Vagina (tissue), 2 donors: ENCODE results near the gene ZNF598. TPM values are rescaled to one million over a fixed set of nuclear protein-coding genes. Genes with fewer than 3 reads are reported as not detected.

Experiments used
- DNase-seq, 2 donors: peaks; one replicate each; pipeline ENCODE4 v3.0.0-alpha.2; 2017; ENCODE audit errors: extremely low spot score in 2 of 2
- H3K27ac ChIP-seq: fragments of 200-600 bp; sonication (generic); one replicate; pipeline ENCODE4 v1.5.1; 2019
- H3K27me3 ChIP-seq: fragments of 200-600 bp; sonication (generic); one replicate; pipeline ENCODE4 v1.5.1; 2019
- H3K36me3 ChIP-seq, 2 donors: fragments of 200-600 bp; sonication (generic); one replicate each; pipeline ENCODE4 v1.5.1; 2017 to 2019
- H3K4me1 ChIP-seq: fragments of 200-600 bp; sonication (generic); one replicate; pipeline ENCODE4 v1.5.1; 2019
- H3K4me3 ChIP-seq, 2 donors: fragments of 200-600 bp; sonication (generic); 1 replicate in 1 of 2; 2 replicates in 1 of 2; pipeline ENCODE4 v1.5.1; 2016 to 2019
- H3K9me3 ChIP-seq: fragments of 200-600 bp; sonication (generic); one replicate; pipeline ENCODE4 v1.5.1; 2019
- POLR2A ChIP-seq, 2 donors: fragments of 450-650 bp; IDR thresholded peaks; one replicate each; pipeline ENCODE4 v1.6.1; 2017; ENCODE audit warnings: antibody characterized with exemption in 2 of 2, mild to moderate bottlenecking in 2 of 2, moderate library complexity in 2 of 2
- POLR2AphosphoS5 ChIP-seq, 2 donors: sonication (generic); formaldehyde crosslinking; IDR thresholded peaks; one replicate each; pipeline ENCODE4 v1.9.0; 2017; ENCODE audit warnings: antibody characterized with exemption in 2 of 2, mild to moderate bottlenecking in 2 of 2, low read depth in 1 of 2; ENCODE audit not compliant: insufficient read depth in 1 of 2
- intact Hi-C: fragments of 100-400 bp; cut with DNase I; formaldehyde crosslinking; loops from one replicate; pipeline ENCODE4 v1.15.1; 2023
- total RNA-seq: library from RNA; depleted of rRNA; stranded (reverse); fragments of >200 nt; gene quantifications from one replicate; pipeline ENCODE4 v1.2.3, GENCODE V29; 2016
- TF ChIP-seq, protein P1 (sequence below), 3 experiments: fragments of 450-650 bp in 2 of 3; fragments of 200-600 bp in 1 of 3; sonication (generic) in 1 of 3; IDR thresholded peaks; one replicate each; pipeline ENCODE4 v1.5.1; 2017 to 2019; ENCODE audit warnings: antibody characterized with exemption in 3 of 3, mild to moderate bottlenecking in 2 of 3, moderate library complexity in 2 of 3

The ZNF598 gene
- total RNA-seq, 1 donor from 2014 or later: 51.8 TPM

DNA sequence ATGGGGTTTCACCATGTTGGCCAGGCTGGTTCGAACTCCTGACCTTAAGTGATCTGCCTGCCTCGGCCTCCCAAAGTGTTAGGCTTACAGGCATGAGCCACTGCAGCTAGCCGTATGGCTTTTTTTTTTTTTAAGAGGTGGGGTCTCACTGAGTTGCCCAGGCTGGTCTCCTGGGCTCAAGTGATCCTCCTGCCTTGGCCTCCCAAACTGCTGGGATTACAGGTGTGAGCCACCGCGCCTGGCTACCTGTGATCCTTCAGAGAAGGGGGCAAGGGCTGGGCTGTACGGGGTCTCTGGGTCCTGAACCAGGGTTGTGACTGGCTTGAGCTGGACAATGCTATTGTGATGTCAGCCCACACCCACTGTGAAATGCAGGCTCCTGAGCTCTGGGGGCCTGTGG is 43.2 kb downstream of the ZNF598 start, which contains the start of gene RNF151:
RNF151 (plus strand) TSS at position 397 of the 400 bp plus-strand sequence. CDS start 26 bp downstream, outside the sequence.
- peaks cover 41% of the 10 kb centered on the region for H3K4me1 ChIP-seq
- H3K27me3 ChIP-seq: no peaks in the 10 kb centered on the region
- H3K4me3 ChIP-seq: peak within 1 kb of the TSS; percentile 88 to 98
- intact Hi-C loops: no loop called here
- peaks cover 0 to 22% of the 10 kb centered on the region in 2 donors for H3K36me3 ChIP-seq
- peak within 1 kb of the TSS; percentile 91 for H3K27ac ChIP-seq
- no peak for DNase-seq
- TF ChIP-seq, protein P1, sequence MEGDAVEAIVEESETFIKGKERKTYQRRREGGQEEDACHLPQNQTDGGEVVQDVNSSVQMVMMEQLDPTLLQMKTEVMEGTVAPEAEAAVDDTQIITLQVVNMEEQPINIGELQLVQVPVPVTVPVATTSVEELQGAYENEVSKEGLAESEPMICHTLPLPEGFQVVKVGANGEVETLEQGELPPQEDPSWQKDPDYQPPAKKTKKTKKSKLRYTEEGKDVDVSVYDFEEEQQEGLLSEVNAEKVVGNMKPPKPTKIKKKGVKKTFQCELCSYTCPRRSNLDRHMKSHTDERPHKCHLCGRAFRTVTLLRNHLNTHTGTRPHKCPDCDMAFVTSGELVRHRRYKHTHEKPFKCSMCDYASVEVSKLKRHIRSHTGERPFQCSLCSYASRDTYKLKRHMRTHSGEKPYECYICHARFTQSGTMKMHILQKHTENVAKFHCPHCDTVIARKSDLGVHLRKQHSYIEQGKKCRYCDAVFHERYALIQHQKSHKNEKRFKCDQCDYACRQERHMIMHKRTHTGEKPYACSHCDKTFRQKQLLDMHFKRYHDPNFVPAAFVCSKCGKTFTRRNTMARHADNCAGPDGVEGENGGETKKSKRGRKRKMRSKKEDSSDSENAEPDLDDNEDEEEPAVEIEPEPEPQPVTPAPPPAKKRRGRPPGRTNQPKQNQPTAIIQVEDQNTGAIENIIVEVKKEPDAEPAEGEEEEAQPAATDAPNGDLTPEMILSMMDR (IDR thresholded peaks at IDR 0.05): no peak
- TF ChIP-seq POLR2AphosphoS5 (IDR thresholded peaks at IDR 0.05; ENCODE audit: insufficient read depth in 1 of 2, low read depth in 1 of 2) (no peak), POLR2A (IDR thresholded peaks at IDR 0.05) (no peak)
- H3K9me3 ChIP-seq: no peaks in the 10 kb centered on the region

DNA sequence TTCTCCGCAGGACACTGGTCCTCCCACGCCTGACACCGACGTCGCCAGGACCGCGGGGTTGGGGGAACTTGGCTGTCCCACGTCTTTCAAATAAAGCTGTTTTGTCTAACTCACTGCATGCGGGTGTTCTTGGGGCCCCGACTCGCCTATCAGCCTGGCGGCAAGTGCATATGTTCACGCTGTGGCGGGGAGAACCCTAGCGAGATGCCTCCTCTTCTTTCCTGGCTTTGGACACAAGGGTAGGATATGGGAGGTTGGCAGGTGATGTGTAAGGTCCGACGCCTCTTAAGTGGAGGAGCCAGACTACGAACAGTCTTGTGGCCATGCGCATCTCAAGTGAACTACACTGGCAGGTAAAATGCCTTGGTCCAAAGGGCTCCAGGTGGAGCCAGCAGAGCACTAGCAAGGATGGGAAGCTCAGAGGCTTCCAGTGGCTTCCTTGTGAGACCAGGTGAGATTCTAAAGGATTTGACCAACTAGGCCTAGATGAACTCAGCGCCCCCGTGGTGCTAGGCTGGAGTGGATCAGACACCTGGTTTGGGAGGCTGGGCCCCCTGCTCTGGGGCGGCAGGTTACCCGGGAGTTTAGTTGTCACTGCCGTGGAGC is 44.1 kb downstream of the ZNF598 start:
- Histone ChIP-seq H3K4me1 (peaks cover 42% of the 10 kb centered on the region), H3K4me3 (peak overlapping the region; percentile 88 to 98), H3K36me3 (peaks cover 0 to 31% of the 10 kb centered on the region in 2 donors), H3K27ac (peak overlapping the region; percentile 91), H3K27me3 (no peaks in the 10 kb centered on the region), H3K9me3 (no peaks in the 10 kb centered on the region)
- intact Hi-C loops: no loop called here
- TF ChIP-seq POLR2A (IDR thresholded peaks at IDR 0.05): no peak
- no peak for TF ChIP-seq POLR2AphosphoS5 (IDR thresholded peaks at IDR 0.05; ENCODE audit: insufficient read depth in 1 of 2, low read depth in 1 of 2)
- TF ChIP-seq, protein P1 (IDR thresholded peaks at IDR 0.05): no peak
- DNase-seq: no peak

DNA sequence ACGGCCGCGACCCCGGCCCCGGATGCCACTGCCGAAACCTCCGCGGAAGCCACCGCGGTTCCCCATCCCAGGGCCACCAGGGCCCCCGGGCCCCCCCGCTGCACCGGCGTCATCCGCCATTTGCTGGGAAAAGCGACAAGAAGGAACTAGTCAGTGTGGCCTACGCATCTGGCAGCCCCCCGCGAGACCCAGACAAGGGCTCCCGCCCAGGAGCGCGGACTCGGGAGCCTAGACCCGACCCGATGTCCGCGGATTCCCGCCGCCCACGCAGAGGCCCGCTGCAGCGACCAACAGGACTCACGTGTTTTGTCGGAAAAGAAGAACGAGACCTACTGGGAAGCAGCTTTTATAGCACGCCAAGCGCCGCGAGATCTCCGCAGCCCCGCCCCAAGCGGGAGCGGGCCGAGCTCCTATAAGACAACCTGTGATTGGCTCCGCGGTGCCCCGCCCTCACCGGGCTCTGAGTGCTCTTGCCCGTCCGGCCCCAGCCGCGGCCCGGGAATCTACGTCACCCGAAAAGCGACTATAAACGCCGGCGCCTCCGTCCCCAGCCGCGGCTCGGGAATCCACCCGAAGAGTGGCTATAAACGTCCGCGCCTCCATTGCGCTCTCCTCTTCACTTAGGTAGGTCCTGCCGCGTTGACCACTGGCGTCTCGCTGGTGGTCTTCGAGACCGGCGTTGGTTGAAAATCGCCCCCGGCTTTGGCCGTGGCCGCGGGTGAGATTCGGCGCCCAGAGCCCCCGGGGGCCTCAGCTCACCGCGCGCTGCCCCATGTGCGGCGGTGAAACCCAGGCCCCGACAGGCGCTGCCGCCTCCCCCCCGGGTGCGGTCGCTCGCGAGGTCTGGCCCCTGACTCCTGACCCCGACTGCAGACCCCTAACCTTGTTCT is 44.9 kb downstream of the ZNF598 start, which contains the start of gene RPS2:
RPS2 (minus strand) TSS at position 321 of the 890 bp plus-strand sequence; CDS start at position 120, 201 bp downstream.
- no peaks in the 10 kb centered on the region for H3K27me3 ChIP-seq
- TF ChIP-seq, protein P1 (IDR thresholded peaks at IDR 0.05): no peak
- TF ChIP-seq POLR2AphosphoS5 (IDR thresholded peaks at IDR 0.05; ENCODE audit: insufficient read depth in 1 of 2, low read depth in 1 of 2) (peak; percentile 95 to 99), POLR2A (IDR thresholded peaks at IDR 0.05) (peak in 1 of 2 donors; percentile 93)
- H3K9me3 ChIP-seq: no peaks in the 10 kb centered on the region
- intact Hi-C loops: no loop called here
- H3K27ac ChIP-seq: peak within 1 kb of the TSS; percentile 91
- H3K4me1 ChIP-seq: peaks cover 49% of the 10 kb centered on the region
- DNase-seq: peak in 1 of 2 donors; percentile 99
- H3K4me3 ChIP-seq: peak within 1 kb of the TSS; percentile 88 to 98
- H3K36me3 ChIP-seq: peaks cover 0 to 31% of the 10 kb centered on the region in 2 donors

DNA sequence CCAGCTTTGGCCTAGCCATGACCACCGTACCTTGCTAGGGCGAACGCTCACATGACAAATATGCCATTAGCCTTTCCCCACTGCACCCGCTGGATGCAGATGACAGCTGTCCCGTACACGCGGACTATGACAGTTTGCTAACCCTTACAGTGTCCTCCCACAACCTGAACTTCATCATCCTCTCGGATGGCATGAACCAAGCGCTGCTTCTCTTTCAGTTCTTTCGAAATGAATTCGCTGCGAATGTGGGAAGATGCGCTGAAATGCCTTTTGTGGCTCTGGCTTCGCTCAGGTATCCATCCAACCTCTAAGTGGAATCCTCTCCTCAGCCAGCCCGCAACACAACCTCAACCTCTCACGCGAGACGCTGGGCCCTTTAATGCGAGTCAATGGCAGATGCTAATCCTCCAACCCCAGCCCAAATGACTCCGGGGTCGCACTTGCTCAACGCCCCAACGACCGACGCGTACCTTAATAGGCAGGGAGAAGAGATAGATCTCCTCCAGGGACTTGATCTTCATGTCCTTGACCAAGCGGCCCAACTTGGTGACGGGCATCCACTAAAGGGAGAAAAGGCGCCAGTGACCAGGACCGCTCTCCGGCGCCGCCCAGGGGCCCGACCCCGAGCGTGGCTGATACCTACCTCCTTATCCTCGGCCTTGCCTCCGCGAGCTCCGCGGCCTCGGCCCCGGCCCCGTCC is 45.7 kb downstream of the ZNF598 start:
- H3K9me3 ChIP-seq: no peaks in the 10 kb centered on the region
- no peak for TF ChIP-seq POLR2AphosphoS5 (IDR thresholded peaks at IDR 0.05; ENCODE audit: insufficient read depth in 1 of 2, low read depth in 1 of 2)
- TF ChIP-seq POLR2A (IDR thresholded peaks at IDR 0.05): no peak
- TF ChIP-seq, protein P1 (IDR thresholded peaks at IDR 0.05): no peak
- DNase-seq: no peak
- intact Hi-C loops: no loop called here
- peaks cover 52% of the 10 kb centered on the region for H3K4me1 ChIP-seq
- H3K27ac ChIP-seq: peak overlapping the region; percentile 91
- peaks cover 0 to 31% of the 10 kb centered on the region in 2 donors for H3K36me3 ChIP-seq
- H3K27me3 ChIP-seq: no peaks in the 10 kb centered on the region
- H3K4me3 ChIP-seq: peak overlapping the region; percentile 88 to 98
